IMR-90 (cell line): Measurements from ENCODE around the gene RAB34. TPM values are rescaled to one million over a fixed set of nuclear protein-coding genes. Genes with fewer than 3 reads are reported as not detected.

Experiments used
- ATAC-seq: fragments of 200-7000 bp; cut with Tn5 transposase; 2 replicates; pipeline ENCODE4 v1.9.1; 2020; ENCODE audit warnings: low read depth, mild to moderate bottlenecking, moderate library complexity
- BruUV-seq: library from RNA; stranded (reverse); fragments of 400-500 nt; replicated peaks from 2 replicates; lab custom pipeline; 2021; lab: Mats Ljungman, UMichigan
- CTCF ChIA-PET: fragments of 300-600 bp; formaldehyde crosslinking; extraction: SDS; loops from one replicate; lab custom pipeline; 2021; ENCODE audit warnings: antibody characterized with exemption; lab: Yijun Ruan, JAX
- POLR2A ChIA-PET: fragments of 300-600 bp; sonication (Branson Sonifier 250); formaldehyde crosslinking; loops from one replicate; lab custom pipeline; 2022; ENCODE audit warnings: antibody characterized with exemption; ENCODE audit not compliant: unreplicated experiment; lab: Charles Lee
- DNase-seq: peaks from one replicate; pipeline ENCODE4 v3.0.0; 2013
- H2AFZ ChIP-seq: replicated peaks from 2 replicates; pipeline ENCODE3; 2013; ENCODE audit warnings: low read length, mild to moderate bottlenecking; ENCODE audit not compliant: poor library complexity
- H2AK5ac ChIP-seq: 2 replicates; pipeline ENCODE4 v1.6.1; 2013; ENCODE audit warnings: low read depth, low read length, inconsistent platforms
- H2AK9ac ChIP-seq: replicated peaks from 2 replicates; pipeline ENCODE3; 2013; ENCODE audit warnings: mild to moderate bottlenecking, low read depth, low read length, moderate library complexity; ENCODE audit not compliant: poor library complexity
- H2BK120ac ChIP-seq: 2 replicates; pipeline ENCODE4 v1.6.1; 2013; ENCODE audit warnings: low read depth, low read length, inconsistent platforms
- H2BK15ac ChIP-seq: 3 replicates; pipeline ENCODE4 v1.6.1; 2013; ENCODE audit warnings: low read depth, low read length, inconsistent platforms
- H2BK20ac ChIP-seq: 2 replicates; pipeline ENCODE4 v1.6.1; 2013; ENCODE audit warnings: low read depth, mild to moderate bottlenecking, inconsistent platforms, low read length, moderate library complexity
- H2BK5ac ChIP-seq: 2 replicates; pipeline ENCODE4 v1.6.1; 2013; ENCODE audit warnings: mild to moderate bottlenecking, low read depth, low read length, inconsistent platforms; ENCODE audit not compliant: poor library complexity, severe bottlenecking
- H3K14ac ChIP-seq: replicated peaks from 2 replicates; pipeline ENCODE4 v1.6.1; 2013; ENCODE audit warnings: low read depth, low read length, inconsistent platforms
- H3K18ac ChIP-seq: 2 replicates; pipeline ENCODE4 v1.6.1; 2013; ENCODE audit warnings: low read depth, low read length, control low read depth
- H3K23ac ChIP-seq: 2 replicates; pipeline ENCODE4 v1.6.1; 2013; ENCODE audit warnings: low read depth, low read length, inconsistent platforms
- H3K27ac ChIP-seq: 2 replicates; pipeline ENCODE4 v1.5.1; 2013; ENCODE audit warnings: mild to moderate bottlenecking, control low read depth, low read length; ENCODE audit not compliant: insufficient read depth
- H3K27me3 ChIP-seq: 2 replicates; pipeline ENCODE4 v1.6.1; 2013; ENCODE audit warnings: low read length; ENCODE audit not compliant: control insufficient read depth, insufficient read depth
- H3K36me3 ChIP-seq: 2 replicates; pipeline ENCODE4 v1.6.1; 2013; ENCODE audit warnings: low read length, mixed read lengths; ENCODE audit not compliant: control insufficient read depth, insufficient read depth
- H3K4ac ChIP-seq: 2 replicates; pipeline ENCODE4 v1.6.1; 2013; ENCODE audit warnings: low read depth, low read length, inconsistent platforms
- H3K4me1 ChIP-seq: 2 replicates; pipeline ENCODE4 v1.6.1; 2013; ENCODE audit warnings: low read length, mixed read lengths; ENCODE audit not compliant: control insufficient read depth, insufficient read depth
- H3K4me2 ChIP-seq: 2 replicates; pipeline ENCODE4 v1.6.1; 2013; ENCODE audit warnings: low read depth, mild to moderate bottlenecking, control low read depth, low read length, moderate library complexity
- H3K4me3 ChIP-seq: 2 replicates; pipeline ENCODE4 v1.5.1; 2013; ENCODE audit warnings: low read depth, mild to moderate bottlenecking, control low read depth, low read length, moderate library complexity; ENCODE audit not compliant: insufficient read depth
- H3K56ac ChIP-seq: 2 replicates; pipeline ENCODE4 v1.6.1; 2013; ENCODE audit warnings: low read length, inconsistent platforms; ENCODE audit not compliant: insufficient read depth; ENCODE audit errors: extremely low read depth
- H3K79me1 ChIP-seq, 2 experiments: 2 replicates each; pipeline ENCODE4 v1.6.1; 2013; ENCODE audit warnings: low read length in 2 of 2, inconsistent platforms in 1 of 2, low read depth in 1 of 2
- H3K9ac ChIP-seq: 2 replicates; pipeline ENCODE4 v1.6.1; 2013; ENCODE audit warnings: low read depth, low read length, control low read depth
- H3K9me1 ChIP-seq: 2 replicates; pipeline ENCODE4 v1.6.1; 2013; ENCODE audit warnings: low read length, inconsistent platforms; ENCODE audit not compliant: insufficient read depth
- H3K9me3 ChIP-seq: 2 replicates; pipeline ENCODE4 v1.6.1; 2013; ENCODE audit warnings: low read length; ENCODE audit not compliant: control insufficient read depth, insufficient read depth
- H4K20me1 ChIP-seq: 2 replicates; pipeline ENCODE4 v1.6.1; 2013; ENCODE audit warnings: low read length, inconsistent platforms; ENCODE audit not compliant: insufficient read depth
- H4K5ac ChIP-seq: 2 replicates; pipeline ENCODE4 v1.6.1; 2013; ENCODE audit warnings: mild to moderate bottlenecking, low read depth, low read length, control low read depth
- H4K8ac ChIP-seq, 2 experiments: 2 replicates each; pipeline ENCODE4 v1.6.1; 2013; ENCODE audit warnings: low read depth in 2 of 2, low read length in 2 of 2, control low read depth in 1 of 2, inconsistent platforms in 1 of 2
- H4K91ac ChIP-seq: 2 replicates; pipeline ENCODE4 v1.6.1; 2013; ENCODE audit warnings: low read depth, low read length, inconsistent platforms; ENCODE audit not compliant: insufficient read depth
- BHLHE40 ChIP-seq: fragments of 150-350 bp; IDR thresholded peaks from 2 replicates; pipeline ENCODE4 v1.6.1; 2016; ENCODE audit warnings: mild to moderate bottlenecking, low read depth, low read length
- CEBPB ChIP-seq: IDR thresholded peaks from 2 replicates; pipeline ENCODE4 v1.6.1; 2012; ENCODE audit warnings: low read depth, low read length, improper control_type of control experiment
- CHD1 ChIP-seq: IDR thresholded peaks from 2 replicates; pipeline ENCODE4 v1.6.1; 2012; ENCODE audit warnings: low read depth, low read length, improper control_type of control experiment
- CTCF ChIP-seq: conservative IDR thresholded peaks from 2 replicates; pipeline ENCODE4 v1.5.1; 2012; ENCODE audit warnings: mild to moderate bottlenecking, low read depth, low read length, improper control_type of control experiment
- ELK1 ChIP-seq: fragments of 150-350 bp; IDR thresholded peaks from 2 replicates; pipeline ENCODE4 v1.6.1; 2016; ENCODE audit warnings: low read depth, mild to moderate bottlenecking, low read length, moderate library complexity, borderline replicate concordance
- FOS ChIP-seq: fragments of 150-350 bp; IDR thresholded peaks from 2 replicates; pipeline ENCODE4 v1.6.1; 2016; ENCODE audit warnings: low read depth, low read length
- MAFK ChIP-seq: IDR thresholded peaks from 2 replicates; pipeline ENCODE4 v1.6.1; 2012; ENCODE audit warnings: low read depth, low read length, improper control_type of control experiment
- MAZ ChIP-seq: IDR thresholded peaks from 2 replicates; pipeline ENCODE4 v1.6.1; 2012; ENCODE audit warnings: low read depth, mild to moderate bottlenecking, low read length, improper control_type of control experiment, moderate library complexity, borderline replicate concordance
- MXI1 ChIP-seq: IDR thresholded peaks from 2 replicates; pipeline ENCODE4 v1.6.1; 2012; ENCODE audit warnings: low read depth, mild to moderate bottlenecking, low read length, moderate library complexity, borderline replicate concordance
- NFE2L2 ChIP-seq: fragments of 150-350 bp; IDR thresholded peaks from 2 replicates; pipeline ENCODE4 v1.6.1; 2016; ENCODE audit warnings: low read depth, mild to moderate bottlenecking, low read length
- RAD21 ChIP-seq: IDR thresholded peaks from 2 replicates; pipeline ENCODE4 v1.6.1; 2012; ENCODE audit warnings: low read length, improper control_type of control experiment
- RCOR1 ChIP-seq: IDR thresholded peaks from 2 replicates; pipeline ENCODE4 v1.6.1; 2012; ENCODE audit warnings: mild to moderate bottlenecking, low read length, improper control_type of control experiment; ENCODE audit not compliant: insufficient replicate concordance
- RFX5 ChIP-seq: IDR thresholded peaks from 2 replicates; pipeline ENCODE4 v1.8.0; 2012; ENCODE audit warnings: low read depth, mild to moderate bottlenecking, low read length, moderate library complexity
- SMC3 ChIP-seq: fragments of 150-350 bp; IDR thresholded peaks from 2 replicates; pipeline ENCODE4 v1.6.1; 2016; ENCODE audit warnings: low read depth, mild to moderate bottlenecking, antibody characterized with exemption, low read length, moderate library complexity
- USF2 ChIP-seq: fragments of 150-350 bp; IDR thresholded peaks from 2 replicates; pipeline ENCODE4 v1.6.1; 2017; ENCODE audit warnings: mild to moderate bottlenecking, antibody characterized with exemption, low read length, low read depth
- WGBS, 2 experiments: methylation state at CpG; one replicate each; pipeline versions ENCODE4 v1.1.5 to v1.1.7; 2013; ENCODE audit warnings: missing lambda C conversion rate in 2 of 2; ENCODE audit not compliant: insufficient read length in 1 of 2; ENCODE audit errors: extremely low coverage in 2 of 2; 5-methylcytosine and 5-hydroxymethylcytosine counted together
- dilution Hi-C: fragments of 300-500 bp; cut with HindIII; formaldehyde crosslinking; loops from one replicate; pipeline ENCODE4 v1.14.3; 2018; ENCODE audit warnings: low sequenced_read_pairs; ENCODE audit not compliant: unreplicated experiment
- in situ Hi-C: fragments of 300-500 bp; cut with MboI; formaldehyde crosslinking; loops from 3 replicates; pipeline ENCODE4 v1.14.3; 2019; ENCODE audit warnings: low sequenced_read_pairs, inconsistent platforms, mixed read lengths
- intact Hi-C: fragments of 100-400 bp; cut with micrococcal nuclease; formaldehyde crosslinking; loops from 2 replicates; pipeline ENCODE4 v1.10.0; 2022
- polyA plus RNA-seq, 3 experiments: library from polyadenylated mRNA; depleted of rRNA; stranded (reverse); fragments of >200 nt; gene quantifications; 2 replicates each; pipeline ENCODE4 v1.2.3, GENCODE V29; 2012; ENCODE audit warnings: low replicate concordance in 1 of 3
- total RNA-seq: library from RNA; depleted of rRNA; stranded (reverse); fragments of >200 nt; gene quantifications from 2 replicates; pipeline ENCODE4 v1.2.3, GENCODE V29; 2012

RAB34 gene
- total and polyA plus RNA-seq, 2 of the 4 experiments (the other 2 are of a cell fraction) = 351 to 387 TPM

GRCh38 chr17:28748852-28749515, 31.3 kb upstream of the RAB34 start:
- dilution Hi-C loops = no loop called here
- WGBS, 2 experiments = 76% methylated on average over 6 of the region's 18 CpGs; no CpG with 5 or more reads in 1 of the 2 experiments
- H3K4me2 ChIP-seq = no peak overlapping the region
- intact Hi-C loops = no loop called here
- H2BK20ac ChIP-seq = no peak overlapping the region
- no peak overlapping the region for H3K56ac ChIP-seq
- H3K9ac ChIP-seq = no peak overlapping the region
- peaks cover 55% of the 10 kb centered on the region for H3K36me3 ChIP-seq
- POLR2A ChIA-PET = interaction anchor here (1.7 kb wide), 1 partner anchor 22 kb away, joined by 6 read pairs; no protein-coding TSS in a partner anchor
- H3K27me3 ChIP-seq = no peaks in the 10 kb centered on the region
- no peak overlapping the region for H4K91ac ChIP-seq
- no peak overlapping the region for H2BK5ac ChIP-seq
- ATAC-seq (no peak), DNase-seq (no peak)
- H4K20me1 ChIP-seq = peaks cover 80% of the 10 kb centered on the region
- H3K14ac ChIP-seq = no peak overlapping the region
- H3K9me3 ChIP-seq = no peaks in the 10 kb centered on the region
- BruUV-seq = no TSS peak
- no peak overlapping the region for H4K5ac ChIP-seq
- CTCF ChIA-PET = interaction anchor here (0.7 to 5.4 kb wide), 2 partner anchors 14 to 21 kb away, joined by 3 to 60 read pairs; partner anchors contain the start of genes NEK8 and TLCD1
- H3K4me3 ChIP-seq = no peak overlapping the region
- H3K79me1 ChIP-seq = peaks cover 20 to 69% of the 10 kb centered on the region in 2 experiments
- H3K27ac ChIP-seq = no peak overlapping the region
- no peak overlapping the region for H4K8ac ChIP-seq
- H3K9me1 ChIP-seq = peaks cover 8% of the 10 kb centered on the region; the same call in 1 of the 2 replicates
- H2AK9ac ChIP-seq = no peak overlapping the region
- H3K18ac ChIP-seq = no peak overlapping the region
- H2AK5ac ChIP-seq = no peak overlapping the region
- H2BK120ac ChIP-seq = no peak overlapping the region
- H3K23ac ChIP-seq = no peak overlapping the region
- no peak overlapping the region for H3K4ac ChIP-seq
- no peak overlapping the region for H2BK15ac ChIP-seq
- H3K4me1 ChIP-seq = peaks cover 13% of the 10 kb centered on the region
- H2AFZ ChIP-seq = no peak overlapping the region
- in situ Hi-C loops = no loop called here
- no peak for TF ChIP-seq RAD21
- TF ChIP-seq BHLHE40 = no peak
- no peak for TF ChIP-seq RFX5
- TF ChIP-seq SMC3 = no peak
- TF ChIP-seq MAFK = no peak
- no peak for TF ChIP-seq CTCF
- no peak for TF ChIP-seq MXI1
- no peak for TF ChIP-seq RCOR1
- no peak for TF ChIP-seq ELK1
- TF ChIP-seq CHD1 = no peak
- no peak for TF ChIP-seq USF2
- TF ChIP-seq CEBPB = no peak
- no peak for TF ChIP-seq NFE2L2
- TF ChIP-seq FOS = no peak
- no peak for TF ChIP-seq MAZ
